ENCODE data around the gene IGSF10.

DNA sequence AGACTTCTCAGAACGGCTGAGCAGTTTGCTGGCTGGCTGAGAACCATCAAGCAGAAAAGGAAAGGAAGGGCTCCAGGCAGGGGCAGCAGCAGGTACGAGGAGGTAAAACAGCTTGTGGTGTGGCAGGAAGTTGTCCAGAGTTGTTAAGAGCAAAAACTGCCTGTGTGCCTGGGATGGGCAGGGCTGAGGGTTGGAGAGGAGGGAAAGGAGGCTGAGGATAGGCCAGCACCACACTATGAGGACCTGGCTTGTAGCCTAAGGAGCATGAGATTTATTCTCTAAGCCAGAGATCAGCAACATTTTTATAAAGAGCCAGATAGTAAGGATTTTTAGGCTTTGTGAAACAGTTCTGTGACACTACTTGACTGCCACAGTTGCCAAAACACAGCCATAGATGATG, 8.0 kb downstream of the IGSF10 start:
- TF ChIP-seq, protein P1, sequence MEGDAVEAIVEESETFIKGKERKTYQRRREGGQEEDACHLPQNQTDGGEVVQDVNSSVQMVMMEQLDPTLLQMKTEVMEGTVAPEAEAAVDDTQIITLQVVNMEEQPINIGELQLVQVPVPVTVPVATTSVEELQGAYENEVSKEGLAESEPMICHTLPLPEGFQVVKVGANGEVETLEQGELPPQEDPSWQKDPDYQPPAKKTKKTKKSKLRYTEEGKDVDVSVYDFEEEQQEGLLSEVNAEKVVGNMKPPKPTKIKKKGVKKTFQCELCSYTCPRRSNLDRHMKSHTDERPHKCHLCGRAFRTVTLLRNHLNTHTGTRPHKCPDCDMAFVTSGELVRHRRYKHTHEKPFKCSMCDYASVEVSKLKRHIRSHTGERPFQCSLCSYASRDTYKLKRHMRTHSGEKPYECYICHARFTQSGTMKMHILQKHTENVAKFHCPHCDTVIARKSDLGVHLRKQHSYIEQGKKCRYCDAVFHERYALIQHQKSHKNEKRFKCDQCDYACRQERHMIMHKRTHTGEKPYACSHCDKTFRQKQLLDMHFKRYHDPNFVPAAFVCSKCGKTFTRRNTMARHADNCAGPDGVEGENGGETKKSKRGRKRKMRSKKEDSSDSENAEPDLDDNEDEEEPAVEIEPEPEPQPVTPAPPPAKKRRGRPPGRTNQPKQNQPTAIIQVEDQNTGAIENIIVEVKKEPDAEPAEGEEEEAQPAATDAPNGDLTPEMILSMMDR (IDR thresholded peaks at IDR 0.05; ENCODE audit: low read depth, low read length): no peak
- no peak for TF ChIP-seq POLR2A (IDR thresholded peaks at IDR 0.05; ENCODE audit: extremely low read depth, insufficient read length)
- TF ChIP-seq, protein P2, sequence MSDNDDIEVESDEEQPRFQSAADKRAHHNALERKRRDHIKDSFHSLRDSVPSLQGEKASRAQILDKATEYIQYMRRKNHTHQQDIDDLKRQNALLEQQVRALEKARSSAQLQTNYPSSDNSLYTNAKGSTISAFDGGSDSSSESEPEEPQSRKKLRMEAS (IDR thresholded peaks at IDR 0.05; ENCODE audit: low read depth, low read length): no peak

Data from NB4 (cell line).